HG02852 (cell line): Measurements from ENCODE around the gene ROR1.
A peak's percentile ranks its signal among the peaks of the same experiment; 100 is the strongest.

Experiments used
- ATAC-seq: cut with Tn5 transposase; IDR thresholded peaks from one replicate; pipeline ENCODE4 v1.9.1; 2021; ENCODE audit warnings: mild to moderate bottlenecking, moderate library complexity; ENCODE audit not compliant: unreplicated experiment

ROR1 gene

DNA sequence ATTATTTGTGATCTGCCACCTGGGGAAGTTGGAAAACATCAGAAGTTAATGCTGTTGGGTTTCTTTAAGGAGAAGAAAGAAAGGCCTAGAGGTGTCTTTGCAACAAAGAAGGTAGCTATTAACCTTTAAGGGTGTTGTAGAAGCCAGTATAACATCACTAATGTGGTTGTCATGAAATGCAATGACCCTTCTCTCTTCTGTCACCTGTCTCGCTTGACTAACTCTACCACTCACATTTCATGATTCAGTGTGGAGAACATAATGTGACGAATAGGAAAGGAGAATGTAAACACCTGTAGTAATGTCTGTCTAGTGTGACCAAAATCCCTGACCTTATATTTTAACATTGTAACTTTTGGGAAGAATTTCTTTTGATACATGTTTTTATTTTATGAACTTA lies 217.9 kb downstream of the ROR1 start:
- no peak for ATAC-seq

GRCh38 chr1:64000021-64000420 lies 226.2 kb downstream of the ROR1 start:
- ATAC-seq = no peak

DNA sequence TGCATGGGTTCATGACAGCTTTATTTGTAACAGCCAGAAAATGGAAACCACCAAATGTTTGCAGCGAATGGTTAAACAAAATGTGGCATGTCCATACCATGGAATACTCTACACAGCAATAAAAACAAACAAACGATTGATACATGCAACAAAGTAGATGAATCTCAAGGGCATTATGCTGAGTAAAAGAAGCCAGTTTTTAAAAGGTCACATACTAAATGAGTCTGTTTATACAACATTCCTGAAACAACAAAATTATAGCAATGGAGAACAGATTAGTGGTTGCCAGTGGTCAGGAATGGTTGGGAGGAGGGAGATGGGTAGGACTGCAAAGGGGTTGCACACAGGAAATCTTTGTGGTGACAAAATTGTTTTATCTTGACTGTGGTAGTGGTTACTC lies 227.2 kb downstream of the ROR1 start:
- no peak for ATAC-seq

DNA sequence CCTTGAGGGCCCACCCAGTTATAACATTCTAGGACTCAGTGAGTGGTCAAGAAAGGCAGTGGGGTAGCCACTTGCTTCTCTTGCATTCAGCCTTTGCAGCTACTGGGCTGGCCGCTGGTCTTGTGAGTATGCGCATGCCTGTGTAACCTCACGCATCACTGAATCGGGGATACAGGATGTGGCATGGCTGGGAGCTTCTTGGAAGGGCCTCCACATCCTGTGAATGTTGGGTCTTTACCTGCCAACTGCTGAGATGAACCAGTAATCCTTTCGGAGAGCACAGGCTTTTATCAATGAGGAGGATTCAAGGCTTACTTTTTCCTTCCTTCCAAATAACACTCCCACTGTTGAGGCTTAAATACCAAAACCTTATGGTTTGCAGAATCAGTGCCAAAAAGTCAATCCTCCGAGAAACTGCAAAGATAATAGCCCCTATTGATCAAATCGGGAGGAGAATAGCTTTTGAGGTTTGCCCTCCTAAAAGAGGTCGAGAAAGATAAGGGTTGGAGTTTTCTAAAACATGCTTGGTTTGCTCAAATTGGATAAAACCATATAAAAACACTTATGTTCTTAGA lies 230.7 kb downstream of the ROR1 start:
- no peak for ATAC-seq

- ATAC-seq = no peak
Observed at GRCh38 chr1:64005801-64006200, 232.0 kb downstream of the ROR1 start.

DNA sequence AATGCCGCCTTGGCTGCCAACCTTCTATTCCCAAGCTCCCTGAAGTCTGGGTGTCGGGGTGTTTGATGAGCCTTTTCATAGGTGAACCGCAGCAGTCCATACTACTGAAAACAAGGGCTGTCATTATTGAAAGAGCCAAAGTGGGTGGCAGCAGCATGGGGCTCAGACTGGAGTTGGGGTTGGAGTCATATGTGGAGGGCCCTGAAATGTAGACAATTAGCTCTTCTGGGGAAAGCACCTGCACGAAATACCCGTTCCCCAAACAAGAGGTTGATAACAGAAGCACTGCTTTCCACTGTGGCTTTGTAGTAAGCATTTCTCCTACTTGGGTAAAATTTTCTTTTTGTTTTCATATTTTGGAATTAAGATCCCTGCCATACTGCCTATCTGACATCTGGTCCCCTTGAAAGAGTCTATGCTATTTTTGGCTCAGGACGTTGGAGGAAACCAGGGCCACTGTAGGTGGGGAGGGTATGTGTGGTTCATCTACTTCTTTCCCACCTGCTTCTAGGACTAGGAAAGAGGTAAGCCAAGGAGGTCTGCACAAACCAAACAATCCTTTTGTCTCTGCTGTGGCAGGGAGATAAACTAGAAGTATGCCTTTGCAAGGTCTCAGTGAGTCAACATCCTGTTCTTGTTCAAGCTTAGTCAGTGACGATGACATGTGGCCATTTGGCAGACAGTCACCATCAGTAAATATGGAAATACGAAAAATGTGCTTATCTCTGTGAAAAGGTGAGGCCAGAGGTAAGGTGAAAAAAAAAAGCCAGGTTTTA lies 232.6 kb downstream of the ROR1 start:
- no peak for ATAC-seq

DNA sequence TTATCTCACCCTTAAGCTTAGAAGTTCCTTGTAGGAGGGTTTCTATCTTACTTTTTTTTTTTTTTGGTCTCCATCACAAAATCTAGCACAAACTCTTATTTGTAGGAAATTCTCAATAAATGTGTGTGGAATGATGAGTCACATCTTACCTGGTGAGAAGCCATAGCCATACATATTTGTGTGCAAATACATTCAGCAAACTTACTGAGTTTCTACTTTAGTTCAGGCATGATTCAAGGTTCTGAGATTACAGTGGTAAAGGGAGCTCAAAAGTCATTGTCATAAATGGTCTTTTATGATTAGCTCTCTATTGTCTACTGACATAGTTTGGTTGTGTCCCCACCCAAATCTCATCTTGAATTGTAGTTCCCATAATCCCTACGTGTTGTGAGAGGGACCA lies 236.5 kb downstream of the ROR1 start:
- ATAC-seq = no peak

DNA sequence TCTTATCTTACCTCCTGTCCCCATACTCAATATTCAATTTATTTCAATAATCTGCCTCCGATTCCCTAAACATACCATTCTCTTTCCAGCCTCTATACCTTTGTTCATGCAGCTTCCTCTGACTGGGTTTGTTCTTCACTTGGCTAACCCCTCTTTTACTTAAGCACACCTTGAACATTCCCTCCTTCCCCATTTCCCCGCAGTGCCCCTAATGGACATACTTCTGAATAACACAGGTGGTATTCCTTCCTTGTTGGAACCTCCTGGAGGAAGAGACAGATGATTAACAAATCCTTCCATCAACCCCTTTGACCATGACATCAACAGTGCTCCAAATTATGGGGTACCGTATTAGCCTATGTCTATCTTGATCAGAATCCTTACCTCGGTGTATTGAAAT lies 239.6 kb downstream of the ROR1 start:
- ATAC-seq = no peak

DNA sequence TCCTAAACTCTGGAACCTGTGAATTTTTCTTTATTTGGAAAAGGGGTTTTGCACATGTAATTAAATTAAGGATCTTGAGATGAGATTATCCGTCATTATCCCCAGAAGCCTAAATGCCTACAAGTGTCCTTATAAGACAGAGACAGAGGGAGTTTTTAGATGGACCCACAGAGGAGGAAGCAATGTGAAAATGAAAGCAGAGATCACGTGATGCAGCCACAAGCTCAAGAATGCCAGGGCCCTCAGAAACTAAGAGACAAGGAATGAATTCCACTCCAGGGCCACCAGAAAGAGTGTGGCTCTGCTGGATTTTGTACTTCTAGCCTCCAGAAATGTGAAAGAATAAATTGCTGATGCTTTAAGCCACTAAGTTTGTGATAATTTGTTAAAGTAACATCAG lies 246.0 kb downstream of the ROR1 start:
- ATAC-seq = peak; percentile 79

GRCh38 chr1:64021066-64021465 lies 247.2 kb downstream of the ROR1 start:
- no peak for ATAC-seq

- ATAC-seq = no peak
Observed at GRCh38 chr1:64025051-64025450, 251.2 kb downstream of the ROR1 start.

- ATAC-seq = no peak
Observed at GRCh38 chr1:64029037-64029436, 255.2 kb downstream of the ROR1 start.

DNA sequence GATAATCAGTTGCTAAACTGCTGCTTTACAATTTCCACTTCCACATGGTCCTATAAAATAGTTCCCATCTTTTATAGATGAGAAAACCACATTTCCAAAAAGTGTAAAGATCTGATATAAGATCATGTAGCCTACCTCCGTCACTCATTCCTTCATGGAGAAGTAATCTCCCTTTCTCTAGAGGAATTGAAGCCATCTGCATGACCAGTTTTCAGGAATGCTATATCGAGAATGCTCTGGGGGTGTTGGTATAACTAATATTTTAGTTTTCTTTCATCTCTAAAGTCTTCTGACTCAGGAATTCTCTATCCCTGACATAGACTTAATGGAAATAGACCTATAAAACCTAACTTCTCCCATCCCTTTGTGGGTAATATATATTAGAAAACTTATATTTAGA lies 256.6 kb downstream of the ROR1 start:
- no peak for ATAC-seq

DNA sequence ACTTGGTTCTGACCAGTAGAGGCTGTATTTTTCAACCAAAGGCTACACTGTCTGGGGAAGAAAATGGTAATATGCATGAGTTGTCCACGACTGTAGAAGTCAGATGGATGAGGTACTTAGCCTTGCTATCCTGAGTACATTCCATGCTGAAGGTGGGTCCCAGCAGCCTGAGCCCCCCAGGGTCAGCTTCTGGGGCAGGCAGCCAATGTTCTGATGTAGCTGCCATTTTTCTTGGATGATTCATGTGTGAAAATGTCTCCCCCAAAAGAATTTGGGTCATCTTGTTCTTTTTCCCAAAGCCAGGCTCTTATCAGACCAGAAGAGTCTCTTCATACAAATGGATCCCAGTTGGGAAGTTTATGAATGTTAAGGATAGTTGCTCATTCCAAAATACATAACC lies 257.4 kb downstream of the ROR1 start:
- no peak for ATAC-seq

GRCh38 chr1:64033667-64034220 lies 259.9 kb downstream of the ROR1 start:
- ATAC-seq = no peak

GRCh38 chr1:64036549-64036948 lies 262.7 kb downstream of the ROR1 start:
- ATAC-seq = no peak

DNA sequence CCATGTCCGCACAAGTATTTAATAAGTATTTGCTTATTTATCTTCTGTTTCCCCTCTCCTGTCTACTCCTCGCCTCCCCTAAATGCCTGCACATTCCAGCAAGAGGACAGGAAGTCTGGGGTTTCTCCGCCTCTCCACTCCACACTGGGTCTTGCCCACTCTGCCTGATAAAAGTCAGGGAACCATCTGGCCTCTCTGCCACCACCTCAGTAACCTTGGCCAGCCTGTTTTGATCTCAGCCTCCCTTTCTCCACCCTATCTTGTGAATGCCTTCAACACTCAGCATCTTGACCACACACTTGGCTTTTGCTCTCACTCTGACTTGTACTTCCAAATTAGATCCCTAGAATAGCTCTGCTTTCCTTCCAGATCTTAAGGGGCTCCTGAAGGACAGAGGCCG lies 264.3 kb downstream of the ROR1 start:
- ATAC-seq = no peak

DNA sequence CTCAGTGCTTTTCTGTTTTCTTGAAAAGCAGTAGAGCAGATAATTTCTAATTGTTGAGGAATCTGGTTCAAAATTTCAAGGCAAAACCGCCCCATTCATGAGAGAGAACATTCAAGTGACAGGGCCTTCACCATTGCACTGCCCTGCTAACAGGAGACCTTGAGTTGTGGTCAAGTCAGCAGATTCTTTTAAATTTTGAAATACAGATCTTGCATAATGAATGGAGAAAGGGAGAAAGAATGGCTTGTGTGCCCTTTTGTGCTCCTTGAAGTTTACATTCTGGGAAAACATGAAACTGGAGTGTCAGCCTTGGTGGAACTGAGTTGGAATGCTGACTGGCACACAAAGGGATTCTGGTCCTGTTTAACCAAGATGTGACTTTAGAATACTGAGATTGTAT lies 265.1 kb downstream of the ROR1 start:
- no peak for ATAC-seq

DNA sequence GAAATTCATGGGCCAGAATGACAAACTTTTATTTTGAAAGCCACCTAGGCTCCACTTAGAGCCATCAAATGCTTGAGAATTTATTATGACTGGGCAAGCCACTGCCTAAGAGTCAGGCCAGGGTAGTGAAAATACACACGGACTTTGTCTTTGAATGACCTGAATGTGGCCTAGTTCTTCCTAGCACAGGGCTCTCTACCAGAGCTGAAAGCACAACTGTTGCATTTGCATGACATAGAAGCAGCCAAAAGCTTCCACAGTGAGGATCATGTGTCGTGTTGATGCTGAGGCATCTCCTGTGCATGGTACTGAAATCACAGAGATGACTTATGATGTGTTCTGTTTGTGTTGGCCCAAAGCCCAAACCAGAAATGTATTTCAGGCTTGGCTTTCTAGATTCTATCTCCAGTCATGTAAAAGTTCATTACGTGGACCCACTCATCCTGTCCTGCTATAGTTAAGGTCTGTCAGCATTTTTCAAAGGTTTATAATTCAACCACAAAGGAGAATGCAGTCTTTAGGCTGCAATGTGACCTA lies 265.6 kb downstream of the ROR1 start:
- no peak for ATAC-seq

GRCh38 chr1:64041371-64042131 lies 267.7 kb downstream of the ROR1 start:
- no peak for ATAC-seq

- no peak for ATAC-seq
Observed at GRCh38 chr1:64042331-64043100, 268.7 kb downstream of the ROR1 start.
